ENCODE results near the gene GRM8. TPM values are rescaled to one million over a fixed set of nuclear protein-coding genes. Genes with fewer than 3 reads are reported as not detected.

Gene GRM8
- total RNA-seq, 2 experiments from 2014 or later: not detected

DNA sequence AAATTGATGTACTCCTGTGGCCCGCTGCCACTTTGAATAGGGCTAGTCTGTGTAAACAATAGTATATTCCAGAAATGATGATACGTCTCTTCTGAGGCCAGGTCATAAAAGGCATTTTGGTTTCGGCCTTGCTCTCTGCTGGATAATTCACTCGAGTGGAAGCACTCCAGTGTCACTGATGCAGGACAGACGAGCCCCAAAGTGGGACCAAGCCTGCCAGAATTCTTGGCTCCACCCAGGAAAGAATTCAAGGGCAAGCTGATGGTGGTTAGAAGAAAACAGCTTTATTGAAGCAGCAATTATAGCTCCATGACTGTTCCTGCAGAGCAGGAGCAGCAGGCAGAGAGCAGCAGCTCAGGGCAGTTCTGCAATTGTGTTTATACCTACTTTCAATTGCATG lies 717.6 kb downstream of the GRM8 start:
- CTCF ChIA-PET (ENCODE audit: unreplicated experiment): no interaction called here
- no peak for TF ChIP-seq EZH2phosphoT487 (IDR thresholded peaks at IDR 0.05; ENCODE audit: borderline replicate concordance, low read depth, low read length)
- TF ChIP-seq, protein P1, sequence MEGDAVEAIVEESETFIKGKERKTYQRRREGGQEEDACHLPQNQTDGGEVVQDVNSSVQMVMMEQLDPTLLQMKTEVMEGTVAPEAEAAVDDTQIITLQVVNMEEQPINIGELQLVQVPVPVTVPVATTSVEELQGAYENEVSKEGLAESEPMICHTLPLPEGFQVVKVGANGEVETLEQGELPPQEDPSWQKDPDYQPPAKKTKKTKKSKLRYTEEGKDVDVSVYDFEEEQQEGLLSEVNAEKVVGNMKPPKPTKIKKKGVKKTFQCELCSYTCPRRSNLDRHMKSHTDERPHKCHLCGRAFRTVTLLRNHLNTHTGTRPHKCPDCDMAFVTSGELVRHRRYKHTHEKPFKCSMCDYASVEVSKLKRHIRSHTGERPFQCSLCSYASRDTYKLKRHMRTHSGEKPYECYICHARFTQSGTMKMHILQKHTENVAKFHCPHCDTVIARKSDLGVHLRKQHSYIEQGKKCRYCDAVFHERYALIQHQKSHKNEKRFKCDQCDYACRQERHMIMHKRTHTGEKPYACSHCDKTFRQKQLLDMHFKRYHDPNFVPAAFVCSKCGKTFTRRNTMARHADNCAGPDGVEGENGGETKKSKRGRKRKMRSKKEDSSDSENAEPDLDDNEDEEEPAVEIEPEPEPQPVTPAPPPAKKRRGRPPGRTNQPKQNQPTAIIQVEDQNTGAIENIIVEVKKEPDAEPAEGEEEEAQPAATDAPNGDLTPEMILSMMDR (conservative IDR thresholded peaks at IDR 0.05; ENCODE audit: low read length): no peak
- Histone ChIP-seq H3K4me2 (ENCODE audit: low read length) (no peak overlapping the region), H3K9me2 (ENCODE audit: insufficient read depth, low read length) (no peaks in the 10 kb centered on the region), H3K9me3 (ENCODE audit: low read length) (no peaks in the 10 kb centered on the region), H4K20me1 (ENCODE audit: insufficient read depth, low read length) (no peaks in the 10 kb centered on the region), H3K4me3 (ENCODE audit: low read depth, low read length, poor library complexity, severe bottlenecking) (no peak overlapping the region), H2AFZ (ENCODE audit: low read length) (no peak overlapping the region), H3K4me1 (ENCODE audit: insufficient read depth, low read length, poor library complexity, severe bottlenecking) (no peaks in the 10 kb centered on the region), H3K27ac (ENCODE audit: low read depth, low read length, poor library complexity, severe bottlenecking) (no peak overlapping the region), H3K79me2 (ENCODE audit: insufficient read depth, low read depth, low read length) (no peaks in the 10 kb centered on the region), H3K36me3 (ENCODE audit: insufficient read depth, low read length) (no peaks in the 10 kb centered on the region)
- POLR2A ChIA-PET: no interaction called here
- no TSS peak for BruUV-seq (replicated peaks)
- no peak for DNase-seq (ENCODE audit: low spot score)
- intact Hi-C loops (cut with micrococcal nuclease; ENCODE audit: unreplicated experiment): no loop called here

DNA sequence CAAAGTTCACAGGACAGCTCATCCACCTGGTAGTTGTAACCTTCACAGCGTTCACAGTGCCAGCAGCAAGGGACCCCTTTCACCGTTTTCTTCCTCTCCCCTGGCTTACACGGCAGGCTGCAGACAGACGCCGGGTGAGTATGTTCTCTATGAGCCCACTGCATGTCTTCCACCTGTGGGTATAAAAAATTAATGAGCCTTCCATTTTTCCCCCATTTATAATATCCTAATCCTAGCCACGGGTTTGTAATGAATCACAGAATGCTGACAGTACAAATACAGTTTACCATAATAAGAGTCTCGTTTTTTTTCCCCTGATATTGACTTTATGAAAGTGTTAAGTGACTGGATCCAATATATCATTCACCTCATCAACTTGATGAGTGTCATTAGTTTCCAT lies 719.0 kb downstream of the GRM8 start:
- DNase-seq (ENCODE audit: low spot score): no peak
- Histone ChIP-seq H3K4me2 (ENCODE audit: low read length) (no peak overlapping the region), H3K4me3 (ENCODE audit: low read depth, low read length, poor library complexity, severe bottlenecking) (no peak overlapping the region), H3K79me2 (ENCODE audit: insufficient read depth, low read depth, low read length) (no peaks in the 10 kb centered on the region), H3K27ac (ENCODE audit: low read depth, low read length, poor library complexity, severe bottlenecking) (no peak overlapping the region), H2AFZ (ENCODE audit: low read length) (no peak overlapping the region), H3K9me2 (ENCODE audit: insufficient read depth, low read length) (no peaks in the 10 kb centered on the region), H3K36me3 (ENCODE audit: insufficient read depth, low read length) (no peaks in the 10 kb centered on the region), H4K20me1 (ENCODE audit: insufficient read depth, low read length) (no peaks in the 10 kb centered on the region), H3K4me1 (ENCODE audit: insufficient read depth, low read length, poor library complexity, severe bottlenecking) (no peaks in the 10 kb centered on the region), H3K9me3 (ENCODE audit: low read length) (no peaks in the 10 kb centered on the region)
- POLR2A ChIA-PET: no interaction called here
- no TSS peak for BruUV-seq (replicated peaks)
- intact Hi-C loops (cut with micrococcal nuclease; ENCODE audit: unreplicated experiment): no loop called here
- CTCF ChIA-PET (ENCODE audit: unreplicated experiment): no interaction called here
- no peak for TF ChIP-seq EZH2phosphoT487 (IDR thresholded peaks at IDR 0.05; ENCODE audit: borderline replicate concordance, low read depth, low read length)
- TF ChIP-seq, protein P1 (conservative IDR thresholded peaks at IDR 0.05; ENCODE audit: low read length): no peak

DNA sequence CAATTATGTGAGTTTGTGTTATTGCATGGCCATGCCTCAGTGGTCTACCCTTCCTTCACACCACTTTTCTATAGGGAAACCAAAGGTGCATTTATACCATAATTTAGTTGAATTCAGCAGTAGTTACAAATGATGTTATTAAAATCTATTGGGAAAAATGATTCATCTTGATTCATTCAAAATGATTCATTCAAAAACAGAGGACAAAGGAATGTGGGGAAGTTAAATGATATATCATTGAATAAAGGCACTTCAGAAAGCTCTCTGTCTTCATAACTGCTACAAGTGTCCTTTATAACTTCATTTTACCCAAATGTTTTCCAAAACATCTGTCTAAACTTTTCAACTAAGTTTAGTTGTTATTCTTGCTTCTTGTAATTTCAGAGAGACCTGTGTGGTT lies 722.9 kb downstream of the GRM8 start:
- intact Hi-C loops (cut with micrococcal nuclease; ENCODE audit: unreplicated experiment): no loop called here
- H3K4me3 ChIP-seq (ENCODE audit: low read depth, low read length, poor library complexity, severe bottlenecking): no peak overlapping the region
- H3K27ac ChIP-seq (ENCODE audit: low read depth, low read length, poor library complexity, severe bottlenecking): no peak overlapping the region
- no peaks in the 10 kb centered on the region for H3K9me2 ChIP-seq (ENCODE audit: insufficient read depth, low read length)
- H3K4me2 ChIP-seq (ENCODE audit: low read length): no peak overlapping the region
- no peaks in the 10 kb centered on the region for H3K4me1 ChIP-seq (ENCODE audit: insufficient read depth, low read length, poor library complexity, severe bottlenecking)
- H3K36me3 ChIP-seq (ENCODE audit: insufficient read depth, low read length): no peaks in the 10 kb centered on the region
- TF ChIP-seq EZH2phosphoT487 (IDR thresholded peaks at IDR 0.05; ENCODE audit: borderline replicate concordance, low read depth, low read length): no peak
- TF ChIP-seq, protein P1 (conservative IDR thresholded peaks at IDR 0.05; ENCODE audit: low read length): no peak
- H2AFZ ChIP-seq (ENCODE audit: low read length): no peak overlapping the region
- no peaks in the 10 kb centered on the region for H3K9me3 ChIP-seq (ENCODE audit: low read length)
- BruUV-seq (replicated peaks): no TSS peak
- ChIA-PET CTCF (ENCODE audit: unreplicated experiment) (no interaction called here), POLR2A (no interaction called here)
- no peak for DNase-seq (ENCODE audit: low spot score)
- H4K20me1 ChIP-seq (ENCODE audit: insufficient read depth, low read length): no peaks in the 10 kb centered on the region
- no peaks in the 10 kb centered on the region for H3K79me2 ChIP-seq (ENCODE audit: insufficient read depth, low read depth, low read length)
